HEK293 (cell line): ENCODE measurements around the gene XAGE2.

Source experiments
- CTCF ChIA-PET: fragments of 350-600 bp; formaldehyde crosslinking; extraction: SDS; loops from one replicate; lab custom pipeline; 2021; ENCODE audit warnings: antibody characterized with exemption; lab: Yijun Ruan, JAX
- POLR2A ChIA-PET: fragments of 300-600 bp; formaldehyde crosslinking; extraction: SDS; loops from one replicate; lab custom pipeline; 2020; ENCODE audit warnings: antibody characterized with exemption, inconsistent platforms; lab: Yijun Ruan, JAX
- H3K27ac ChIP-seq: fragments of 200-500 bp; sonication (Bioruptor generic); 2 replicates; pipeline ENCODE4 v1.5.1; 2014; ENCODE audit warnings: low read depth, low read length, control low read depth, inconsistent platforms; ENCODE audit errors: extremely low read depth
- H3K36me3 ChIP-seq, 2 experiments: fragments of 200-500 bp in 1 of 2; sonication (Bioruptor generic) in 1 of 2; 1 replicate in 1 of 2; 2 replicates in 1 of 2; pipeline ENCODE4 v1.5.1; 2014 to 2017; ENCODE audit warnings: inconsistent platforms in 2 of 2, low read length in 2 of 2; ENCODE audit not compliant: control insufficient read depth in 2 of 2, insufficient read depth in 1 of 2
- H3K4me1 ChIP-seq: fragments of 200-500 bp; sonication (Bioruptor generic); 2 replicates; pipeline ENCODE4 v1.5.1; 2014; ENCODE audit warnings: mild to moderate bottlenecking, low read length, inconsistent platforms; ENCODE audit not compliant: control insufficient read depth, insufficient read depth
- H3K4me3 ChIP-seq: 2 replicates; pipeline ENCODE4 v1.5.1; 2011; ENCODE audit warnings: low read depth, mild to moderate bottlenecking, control low read depth, low read length, moderate library complexity
- H3K9me3 ChIP-seq: fragments of 200-500 bp; sonication (Bioruptor generic); 2 replicates; pipeline ENCODE4 v1.5.1; 2014; ENCODE audit warnings: low read depth, low read length, inconsistent platforms; ENCODE audit not compliant: control insufficient read depth, insufficient read depth
- FEZF1 ChIP-seq: fragments of 450-650 bp; formaldehyde crosslinking; IDR thresholded peaks from 2 replicates; pipeline ENCODE4 v1.5.1; 2016; ENCODE audit warnings: missing biosample characterization, missing genetic modification characterization
- GFI1B ChIP-seq: fragments of 450-650 bp; formaldehyde crosslinking; IDR thresholded peaks from 2 replicates; pipeline ENCODE4 v1.5.1; 2016; ENCODE audit warnings: missing biosample characterization, missing genetic modification characterization
- GLI4 ChIP-seq: fragments of 450-650 bp; formaldehyde crosslinking; IDR thresholded peaks from 2 replicates; pipeline ENCODE4 v1.5.1; 2016; ENCODE audit warnings: missing biosample characterization, missing genetic modification characterization
- KLF10 ChIP-seq: fragments of 450-650 bp; IDR thresholded peaks from 2 replicates; pipeline ENCODE4 v1.5.1; 2018; ENCODE audit warnings: missing biosample characterization, mild to moderate bottlenecking, missing genetic modification characterization
- ZIC2 ChIP-seq: fragments of 450-650 bp; formaldehyde crosslinking; IDR thresholded peaks from 2 replicates; pipeline ENCODE4 v1.5.1; 2016; ENCODE audit warnings: missing biosample characterization, missing genetic modification characterization
- ZNF132 ChIP-seq: fragments of 450-650 bp; formaldehyde crosslinking; IDR thresholded peaks from 2 replicates; pipeline ENCODE4 v1.5.1; 2017; ENCODE audit warnings: missing biosample characterization, missing genetic modification characterization, borderline replicate concordance
- ZNF2 ChIP-seq: fragments of 450-650 bp; formaldehyde crosslinking; IDR thresholded peaks from 2 replicates; pipeline ENCODE4 v1.5.1; 2016; ENCODE audit warnings: missing biosample characterization, missing genetic modification characterization
- ZNF335 ChIP-seq: fragments of 450-650 bp; formaldehyde crosslinking; conservative IDR thresholded peaks from 2 replicates; pipeline ENCODE4 v1.5.1; 2016; ENCODE audit warnings: missing biosample characterization, missing genetic modification characterization
- ZNF366 ChIP-seq: fragments of 450-650 bp; formaldehyde crosslinking; conservative IDR thresholded peaks from 2 replicates; pipeline ENCODE4 v1.5.1; 2016; ENCODE audit warnings: missing biosample characterization, missing genetic modification characterization
- ZNF501 ChIP-seq: fragments of 450-650 bp; formaldehyde crosslinking; IDR thresholded peaks from 2 replicates; pipeline ENCODE4 v1.5.1; 2016; ENCODE audit warnings: missing biosample characterization, missing genetic modification characterization
- ZNF544 ChIP-seq: fragments of 450-650 bp; formaldehyde crosslinking; IDR thresholded peaks from 2 replicates; pipeline ENCODE4 v1.5.0; 2017; ENCODE audit warnings: missing biosample characterization, missing genetic modification characterization
- ZNF561 ChIP-seq: fragments of 450-650 bp; IDR thresholded peaks from 2 replicates; pipeline ENCODE4 v1.5.1; 2018; ENCODE audit warnings: missing biosample characterization, missing genetic modification characterization, borderline replicate concordance
- ZNF600 ChIP-seq: fragments of 450-650 bp; formaldehyde crosslinking; IDR thresholded peaks from 2 replicates; pipeline ENCODE4 v1.5.1; 2016; ENCODE audit warnings: missing biosample characterization, missing genetic modification characterization
- ZNF747 ChIP-seq: fragments of 450-650 bp; formaldehyde crosslinking; IDR thresholded peaks from 2 replicates; pipeline ENCODE4 v1.5.1; 2016; ENCODE audit warnings: missing biosample characterization, missing genetic modification characterization
- TF ChIP-seq, protein P1 (sequence below): fragments of 450-650 bp; formaldehyde crosslinking; IDR thresholded peaks from 2 replicates; pipeline ENCODE4 v1.5.1; 2016; ENCODE audit warnings: missing biosample characterization, missing genetic modification characterization
- TF ChIP-seq, protein P2 (sequence below): fragments of 450-650 bp; formaldehyde crosslinking; IDR thresholded peaks from 2 replicates; pipeline ENCODE4 v1.5.1; 2017; ENCODE audit warnings: missing biosample characterization, mild to moderate bottlenecking, missing genetic modification characterization, moderate library complexity
- TF ChIP-seq, protein P3 (sequence below): fragments of 450-650 bp; formaldehyde crosslinking; IDR thresholded peaks from 2 replicates; pipeline ENCODE4 v1.5.1; 2016; ENCODE audit warnings: missing biosample characterization, missing genetic modification characterization
- TF ChIP-seq, protein P4 (sequence below): fragments of 450-650 bp; formaldehyde crosslinking; IDR thresholded peaks from 2 replicates; pipeline ENCODE4 v1.5.1; 2016; ENCODE audit warnings: missing biosample characterization, missing genetic modification characterization
- TF ChIP-seq, protein P5 (sequence below): fragments of 450-650 bp; formaldehyde crosslinking; IDR thresholded peaks from 2 replicates; pipeline ENCODE4 v1.5.1; 2017; ENCODE audit warnings: missing biosample characterization, missing genetic modification characterization

Gene XAGE2

DNA sequence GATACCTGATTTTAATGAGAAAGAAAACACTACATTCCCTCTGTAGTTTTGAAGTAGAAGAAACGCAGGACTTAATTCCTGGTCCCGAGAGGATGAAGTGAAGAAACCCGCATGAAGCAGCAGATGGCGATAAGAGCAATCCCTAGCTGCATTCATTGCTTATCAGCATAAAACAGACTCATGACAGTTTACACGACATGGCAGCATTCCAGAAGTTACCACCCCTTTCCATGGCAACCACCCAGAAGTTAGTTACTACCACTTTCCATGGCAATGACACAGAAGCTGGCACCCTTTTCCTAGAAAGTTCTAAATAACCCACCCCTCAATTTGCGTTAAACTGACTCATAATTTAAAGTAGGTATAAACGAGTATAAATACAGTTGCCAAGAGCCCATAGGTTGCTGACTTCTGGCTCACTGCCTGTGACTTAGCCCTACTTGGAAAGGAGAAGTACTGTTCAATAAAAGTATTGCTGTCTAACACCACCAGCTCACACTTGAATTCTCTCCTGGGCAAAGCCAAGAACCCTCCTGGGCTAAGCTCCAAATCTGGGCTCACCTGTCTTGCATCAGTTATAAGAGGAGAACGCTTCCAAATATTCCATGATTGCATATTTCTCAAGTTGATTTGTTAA is 5.5 kb upstream of the XAGE2 start (continued):
- TF ChIP-seq ZNF561 (tag by site-specific recombination) (no peak), ZNF2 (tag by site-specific recombination) (no peak), FEZF1 (no peak), ZNF366 (tag by site-specific recombination) (no peak), ZNF544 (tag by site-specific recombination) (no peak), GFI1B (tag by site-specific recombination) (no peak), ZNF747 (tag by site-specific recombination) (no peak), ZNF501 (tag by site-specific recombination) (no peak)
- TF ChIP-seq, protein P1, sequence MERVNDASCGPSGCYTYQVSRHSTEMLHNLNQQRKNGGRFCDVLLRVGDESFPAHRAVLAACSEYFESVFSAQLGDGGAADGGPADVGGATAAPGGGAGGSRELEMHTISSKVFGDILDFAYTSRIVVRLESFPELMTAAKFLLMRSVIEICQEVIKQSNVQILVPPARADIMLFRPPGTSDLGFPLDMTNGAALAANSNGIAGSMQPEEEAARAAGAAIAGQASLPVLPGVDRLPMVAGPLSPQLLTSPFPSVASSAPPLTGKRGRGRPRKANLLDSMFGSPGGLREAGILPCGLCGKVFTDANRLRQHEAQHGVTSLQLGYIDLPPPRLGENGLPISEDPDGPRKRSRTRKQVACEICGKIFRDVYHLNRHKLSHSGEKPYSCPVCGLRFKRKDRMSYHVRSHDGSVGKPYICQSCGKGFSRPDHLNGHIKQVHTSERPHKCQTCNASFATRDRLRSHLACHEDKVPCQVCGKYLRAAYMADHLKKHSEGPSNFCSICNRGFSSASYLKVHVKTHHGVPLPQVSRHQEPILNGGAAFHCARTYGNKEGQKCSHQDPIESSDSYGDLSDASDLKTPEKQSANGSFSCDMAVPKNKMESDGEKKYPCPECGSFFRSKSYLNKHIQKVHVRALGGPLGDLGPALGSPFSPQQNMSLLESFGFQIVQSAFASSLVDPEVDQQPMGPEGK (tag by site-specific recombination): no peak

DNA sequence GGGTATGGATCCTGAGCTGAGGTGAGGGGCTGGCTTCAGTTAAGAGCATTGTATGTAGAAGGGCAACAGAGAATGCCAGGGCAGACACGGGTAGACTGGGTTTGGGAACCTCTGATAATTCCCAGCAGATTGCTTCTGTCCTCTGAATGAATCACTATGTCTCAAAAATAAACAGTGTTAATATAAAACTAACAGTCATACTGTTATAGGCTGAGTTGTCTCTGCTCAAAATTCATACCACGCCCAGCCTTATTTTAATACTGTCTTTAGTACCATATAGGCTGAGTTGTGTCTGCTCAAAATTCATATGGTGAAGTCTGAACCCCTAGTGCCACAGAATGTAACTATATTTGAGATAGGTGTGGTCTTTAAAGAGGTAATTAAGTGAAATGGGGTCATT is 10.0 kb downstream of the XAGE2 start:
- POLR2A ChIA-PET: no interaction called here
- no peak overlapping the region for H3K27ac ChIP-seq
- H3K36me3 ChIP-seq: no peaks in the 10 kb centered on the region
- no peaks in the 10 kb centered on the region for H3K4me1 ChIP-seq
- TF ChIP-seq, protein P2, sequence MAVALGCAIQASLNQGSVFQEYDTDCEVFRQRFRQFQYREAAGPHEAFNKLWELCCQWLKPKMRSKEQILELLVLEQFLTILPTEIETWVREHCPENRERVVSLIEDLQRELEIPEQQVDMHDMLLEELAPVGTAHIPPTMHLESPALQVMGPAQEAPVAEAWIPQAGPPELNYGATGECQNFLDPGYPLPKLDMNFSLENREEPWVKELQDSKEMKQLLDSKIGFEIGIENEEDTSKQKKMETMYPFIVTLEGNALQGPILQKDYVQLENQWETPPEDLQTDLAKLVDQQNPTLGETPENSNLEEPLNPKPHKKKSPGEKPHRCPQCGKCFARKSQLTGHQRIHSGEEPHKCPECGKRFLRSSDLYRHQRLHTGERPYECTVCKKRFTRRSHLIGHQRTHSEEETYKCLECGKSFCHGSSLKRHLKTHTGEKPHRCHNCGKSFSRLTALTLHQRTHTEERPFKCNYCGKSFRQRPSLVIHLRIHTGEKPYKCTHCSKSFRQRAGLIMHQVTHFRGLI (tag by site-specific recombination): no peak
- TF ChIP-seq GLI4 (tag by site-specific recombination) (no peak), ZNF132 (tag by site-specific recombination) (no peak), ZIC2 (tag by site-specific recombination) (no peak), ZNF600 (tag by site-specific recombination) (no peak), ZNF335 (tag by site-specific recombination) (no peak), KLF10 (no peak)
- TF ChIP-seq, protein P3, sequence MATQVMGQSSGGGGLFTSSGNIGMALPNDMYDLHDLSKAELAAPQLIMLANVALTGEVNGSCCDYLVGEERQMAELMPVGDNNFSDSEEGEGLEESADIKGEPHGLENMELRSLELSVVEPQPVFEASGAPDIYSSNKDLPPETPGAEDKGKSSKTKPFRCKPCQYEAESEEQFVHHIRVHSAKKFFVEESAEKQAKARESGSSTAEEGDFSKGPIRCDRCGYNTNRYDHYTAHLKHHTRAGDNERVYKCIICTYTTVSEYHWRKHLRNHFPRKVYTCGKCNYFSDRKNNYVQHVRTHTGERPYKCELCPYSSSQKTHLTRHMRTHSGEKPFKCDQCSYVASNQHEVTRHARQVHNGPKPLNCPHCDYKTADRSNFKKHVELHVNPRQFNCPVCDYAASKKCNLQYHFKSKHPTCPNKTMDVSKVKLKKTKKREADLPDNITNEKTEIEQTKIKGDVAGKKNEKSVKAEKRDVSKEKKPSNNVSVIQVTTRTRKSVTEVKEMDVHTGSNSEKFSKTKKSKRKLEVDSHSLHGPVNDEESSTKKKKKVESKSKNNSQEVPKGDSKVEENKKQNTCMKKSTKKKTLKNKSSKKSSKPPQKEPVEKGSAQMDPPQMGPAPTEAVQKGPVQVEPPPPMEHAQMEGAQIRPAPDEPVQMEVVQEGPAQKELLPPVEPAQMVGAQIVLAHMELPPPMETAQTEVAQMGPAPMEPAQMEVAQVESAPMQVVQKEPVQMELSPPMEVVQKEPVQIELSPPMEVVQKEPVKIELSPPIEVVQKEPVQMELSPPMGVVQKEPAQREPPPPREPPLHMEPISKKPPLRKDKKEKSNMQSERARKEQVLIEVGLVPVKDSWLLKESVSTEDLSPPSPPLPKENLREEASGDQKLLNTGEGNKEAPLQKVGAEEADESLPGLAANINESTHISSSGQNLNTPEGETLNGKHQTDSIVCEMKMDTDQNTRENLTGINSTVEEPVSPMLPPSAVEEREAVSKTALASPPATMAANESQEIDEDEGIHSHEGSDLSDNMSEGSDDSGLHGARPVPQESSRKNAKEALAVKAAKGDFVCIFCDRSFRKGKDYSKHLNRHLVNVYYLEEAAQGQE (tag by site-specific recombination): no peak
- TF ChIP-seq, protein P4, sequence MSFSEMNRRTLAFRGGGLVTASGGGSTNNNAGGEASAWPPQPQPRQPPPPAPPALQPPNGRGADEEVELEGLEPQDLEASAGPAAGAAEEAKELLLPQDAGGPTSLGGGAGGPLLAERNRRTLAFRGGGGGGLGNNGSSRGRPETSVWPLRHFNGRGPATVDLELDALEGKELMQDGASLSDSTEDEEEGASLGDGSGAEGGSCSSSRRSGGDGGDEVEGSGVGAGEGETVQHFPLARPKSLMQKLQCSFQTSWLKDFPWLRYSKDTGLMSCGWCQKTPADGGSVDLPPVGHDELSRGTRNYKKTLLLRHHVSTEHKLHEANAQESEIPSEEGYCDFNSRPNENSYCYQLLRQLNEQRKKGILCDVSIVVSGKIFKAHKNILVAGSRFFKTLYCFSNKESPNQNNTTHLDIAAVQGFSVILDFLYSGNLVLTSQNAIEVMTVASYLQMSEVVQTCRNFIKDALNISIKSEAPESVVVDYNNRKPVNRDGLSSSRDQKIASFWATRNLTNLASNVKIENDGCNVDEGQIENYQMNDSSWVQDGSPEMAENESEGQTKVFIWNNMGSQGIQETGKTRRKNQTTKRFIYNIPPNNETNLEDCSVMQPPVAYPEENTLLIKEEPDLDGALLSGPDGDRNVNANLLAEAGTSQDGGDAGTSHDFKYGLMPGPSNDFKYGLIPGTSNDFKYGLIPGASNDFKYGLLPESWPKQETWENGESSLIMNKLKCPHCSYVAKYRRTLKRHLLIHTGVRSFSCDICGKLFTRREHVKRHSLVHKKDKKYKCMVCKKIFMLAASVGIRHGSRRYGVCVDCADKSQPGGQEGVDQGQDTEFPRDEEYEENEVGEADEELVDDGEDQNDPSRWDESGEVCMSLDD (tag by site-specific recombination): no peak
- TF ChIP-seq, protein P5, sequence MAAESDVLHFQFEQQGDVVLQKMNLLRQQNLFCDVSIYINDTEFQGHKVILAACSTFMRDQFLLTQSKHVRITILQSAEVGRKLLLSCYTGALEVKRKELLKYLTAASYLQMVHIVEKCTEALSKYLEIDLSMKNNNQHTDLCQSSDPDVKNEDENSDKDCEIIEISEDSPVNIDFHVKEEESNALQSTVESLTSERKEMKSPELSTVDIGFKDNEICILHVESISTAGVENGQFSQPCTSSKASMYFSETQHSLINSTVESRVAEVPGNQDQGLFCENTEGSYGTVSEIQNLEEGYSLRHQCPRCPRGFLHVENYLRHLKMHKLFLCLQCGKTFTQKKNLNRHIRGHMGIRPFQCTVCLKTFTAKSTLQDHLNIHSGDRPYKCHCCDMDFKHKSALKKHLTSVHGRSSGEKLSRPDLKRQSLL (tag by site-specific recombination): no peak
- H3K9me3 ChIP-seq: no peaks in the 10 kb centered on the region
- no peak overlapping the region for H3K4me3 ChIP-seq
- CTCF ChIA-PET: no interaction called here
